ENCODE results near the gene TMEM132C. TPM values are rescaled to one million over a fixed set of nuclear protein-coding genes. Genes with fewer than 3 reads are reported as not detected.

TMEM132C gene
- total RNA-seq, 1 experiment from 2014 or later = not detected

GRCh38 chr12:128693771-128694170 lies 426.8 kb downstream of the TMEM132C start:
- no peak for DNase-seq (ENCODE audit: extremely low read depth, low read depth)

- DNase-seq (ENCODE audit: extremely low read depth, low read depth) = no peak
Observed at GRCh38 chr12:128694445-128694844, 427.5 kb downstream of the TMEM132C start.

GRCh38 chr12:128695697-128696096 lies 428.7 kb downstream of the TMEM132C start:
- no peak for DNase-seq (ENCODE audit: extremely low read depth, low read depth)

- DNase-seq (ENCODE audit: extremely low read depth, low read depth) = no peak
Observed at GRCh38 chr12:128698301-128698972, 431.5 kb downstream of the TMEM132C start.

GRCh38 chr12:128699106-128699505 lies 432.1 kb downstream of the TMEM132C start:
- DNase-seq (ENCODE audit: extremely low read depth, low read depth) = no peak

- no peak for DNase-seq (ENCODE audit: extremely low read depth, low read depth)
Observed at GRCh38 chr12:128702371-128702770, 435.4 kb downstream of the TMEM132C start.

GRCh38 chr12:128705140-128705539 lies 438.2 kb downstream of the TMEM132C start:
- DNase-seq (ENCODE audit: extremely low read depth, low read depth) = no peak

- DNase-seq (ENCODE audit: extremely low read depth, low read depth) = no peak
Observed at GRCh38 chr12:128707488-128707887, 440.5 kb downstream of the TMEM132C start.

GRCh38 chr12:128708789-128709188 lies 441.8 kb downstream of the TMEM132C start:
- no peak for DNase-seq (ENCODE audit: extremely low read depth, low read depth)

GRCh38 chr12:128709660-128710059 lies 442.7 kb downstream of the TMEM132C start:
- no peak for DNase-seq (ENCODE audit: extremely low read depth, low read depth)

GRCh38 chr12:128711486-128711885 lies 444.5 kb downstream of the TMEM132C start:
- DNase-seq (ENCODE audit: extremely low read depth, low read depth) = no peak

- DNase-seq (ENCODE audit: extremely low read depth, low read depth) = no peak
Observed at GRCh38 chr12:128712622-128713021, 445.7 kb downstream of the TMEM132C start.

GRCh38 chr12:128715485-128715884 lies 448.5 kb downstream of the TMEM132C start:
- no peak for DNase-seq (ENCODE audit: extremely low read depth, low read depth)

GRCh38 chr12:128724468-128725046 lies 457.6 kb downstream of the TMEM132C start:
- no peak for DNase-seq (ENCODE audit: extremely low read depth, low read depth)

GRCh38 chr12:128726886-128727285 lies 459.9 kb downstream of the TMEM132C start:
- DNase-seq (ENCODE audit: extremely low read depth, low read depth) = no peak

GRCh38 chr12:128727461-128727860 lies 460.5 kb downstream of the TMEM132C start:
- DNase-seq (ENCODE audit: extremely low read depth, low read depth) = no peak

- no peak for DNase-seq (ENCODE audit: extremely low read depth, low read depth)
Observed at GRCh38 chr12:128727999-128728398, 461.0 kb downstream of the TMEM132C start.

GRCh38 chr12:128729628-128730121 lies 462.7 kb downstream of the TMEM132C start:
- no peak for DNase-seq (ENCODE audit: extremely low read depth, low read depth)

GRCh38 chr12:128734371-128734770 lies 467.4 kb downstream of the TMEM132C start:
- DNase-seq (ENCODE audit: extremely low read depth, low read depth) = no peak

GRCh38 chr12:128737292-128737966 lies 470.5 kb downstream of the TMEM132C start:
- no peak for DNase-seq (ENCODE audit: extremely low read depth, low read depth)

- no peak for DNase-seq (ENCODE audit: extremely low read depth, low read depth)
Observed at GRCh38 chr12:128743916-128744315, 476.9 kb downstream of the TMEM132C start.
